Measurements from ENCODE around the gene MBD2. TPM values are rescaled to one million over a fixed set of nuclear protein-coding genes. Genes with fewer than 3 reads are reported as not detected.

Gene MBD2
- total RNA-seq, 1 donor from 2014 or later = 111 TPM

DNA sequence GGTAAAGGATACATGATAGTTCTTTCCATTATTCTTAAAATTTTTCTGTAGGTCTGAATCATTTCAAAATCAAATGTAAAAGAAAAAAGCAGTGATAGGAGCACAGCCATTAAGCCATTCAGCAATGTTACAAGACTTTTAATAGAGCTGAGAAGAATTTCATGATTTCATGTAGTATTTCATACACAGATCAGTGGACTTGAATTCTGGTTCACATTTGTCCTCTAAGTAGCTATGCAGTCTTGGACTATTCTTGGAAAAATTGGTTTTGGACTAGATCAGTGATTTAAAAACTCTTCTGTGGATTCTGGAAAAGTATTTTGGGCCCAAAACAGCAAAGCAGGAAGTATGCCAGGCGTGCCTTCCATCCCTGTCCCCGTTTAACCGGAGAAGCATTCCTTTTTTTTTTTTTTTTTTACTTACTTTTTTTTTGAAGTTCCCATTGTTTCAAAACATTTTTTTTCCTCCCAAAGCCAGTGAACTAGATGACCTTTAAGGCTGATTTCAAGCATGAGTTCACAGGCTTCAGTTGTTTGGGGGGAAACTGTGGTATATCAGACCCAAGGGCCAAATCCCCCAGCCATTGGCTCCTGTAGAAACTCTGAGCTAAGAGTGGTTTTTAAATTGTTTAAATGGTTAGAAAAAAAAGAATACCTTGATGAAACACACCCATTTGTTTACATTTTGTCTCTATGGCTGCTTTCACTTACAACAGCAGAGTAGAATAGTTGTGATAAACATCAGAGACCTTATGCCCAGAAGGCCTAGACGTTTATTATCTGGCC is 27.3 kb upstream of the MBD2 start:
- intact Hi-C loops (cut with DNase I) = loop anchor here (2.0 kb wide), 1 partner anchor 27 kb away; the partner anchor contains the start of gene MBD2
- Histone ChIP-seq H3K4me3 (no peak overlapping the region), H3K27ac (peak overlapping the region; percentile 55 to 60)

DNA sequence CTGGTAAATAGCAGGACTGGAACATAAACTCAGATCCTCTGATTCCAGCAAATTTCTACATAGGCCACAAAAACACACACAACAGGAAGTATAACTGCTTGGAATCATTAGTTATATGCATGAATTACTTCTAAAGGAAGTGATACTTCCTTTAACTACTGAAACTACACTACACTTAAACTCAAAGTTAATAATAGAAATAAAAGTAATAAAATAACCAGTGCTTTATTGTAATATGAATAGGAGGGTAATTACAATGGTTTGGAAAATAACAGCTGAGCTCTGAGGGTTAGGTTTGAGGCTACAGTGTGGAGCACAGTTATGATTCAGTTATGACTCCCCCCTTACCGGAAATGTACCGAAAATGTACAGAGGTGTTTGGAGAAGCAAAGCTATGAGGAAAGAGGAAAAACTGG is 26.4 kb upstream of the MBD2 start:
- Histone ChIP-seq H3K36me3 (no peaks in the 10 kb centered on the region), H3K9me3 (no peaks in the 10 kb centered on the region), H3K27ac (peak overlapping the region; percentile 55 to 60), H3K4me3 (no peak overlapping the region), H3K4me1 (peaks cover 0 to 16% of the 10 kb centered on the region in 2 donors), H3K27me3 (no peaks in the 10 kb centered on the region)
- TF ChIP-seq, protein P1, sequence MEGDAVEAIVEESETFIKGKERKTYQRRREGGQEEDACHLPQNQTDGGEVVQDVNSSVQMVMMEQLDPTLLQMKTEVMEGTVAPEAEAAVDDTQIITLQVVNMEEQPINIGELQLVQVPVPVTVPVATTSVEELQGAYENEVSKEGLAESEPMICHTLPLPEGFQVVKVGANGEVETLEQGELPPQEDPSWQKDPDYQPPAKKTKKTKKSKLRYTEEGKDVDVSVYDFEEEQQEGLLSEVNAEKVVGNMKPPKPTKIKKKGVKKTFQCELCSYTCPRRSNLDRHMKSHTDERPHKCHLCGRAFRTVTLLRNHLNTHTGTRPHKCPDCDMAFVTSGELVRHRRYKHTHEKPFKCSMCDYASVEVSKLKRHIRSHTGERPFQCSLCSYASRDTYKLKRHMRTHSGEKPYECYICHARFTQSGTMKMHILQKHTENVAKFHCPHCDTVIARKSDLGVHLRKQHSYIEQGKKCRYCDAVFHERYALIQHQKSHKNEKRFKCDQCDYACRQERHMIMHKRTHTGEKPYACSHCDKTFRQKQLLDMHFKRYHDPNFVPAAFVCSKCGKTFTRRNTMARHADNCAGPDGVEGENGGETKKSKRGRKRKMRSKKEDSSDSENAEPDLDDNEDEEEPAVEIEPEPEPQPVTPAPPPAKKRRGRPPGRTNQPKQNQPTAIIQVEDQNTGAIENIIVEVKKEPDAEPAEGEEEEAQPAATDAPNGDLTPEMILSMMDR (IDR thresholded peaks at IDR 0.05) = no peak
- no peak for DNase-seq (ENCODE audit: low spot score in 2 of 2)
- intact Hi-C loops (cut with DNase I) = loop anchor here (2.0 kb wide), 1 partner anchor 26 kb away; the partner anchor contains the start of gene MBD2

More for the DNA sequence above, 27.3 kb upstream of the MBD2 start:
- no peak for DNase-seq (ENCODE audit: low spot score in 2 of 2)
- TF ChIP-seq, protein P1 (IDR thresholded peaks at IDR 0.05) = no peak
- no peaks in the 10 kb centered on the region for H3K27me3 ChIP-seq
- H3K36me3 ChIP-seq = no peaks in the 10 kb centered on the region
- no peaks in the 10 kb centered on the region for H3K9me3 ChIP-seq
- H3K4me1 ChIP-seq = peaks cover 0 to 22% of the 10 kb centered on the region in 2 donors

DNA sequence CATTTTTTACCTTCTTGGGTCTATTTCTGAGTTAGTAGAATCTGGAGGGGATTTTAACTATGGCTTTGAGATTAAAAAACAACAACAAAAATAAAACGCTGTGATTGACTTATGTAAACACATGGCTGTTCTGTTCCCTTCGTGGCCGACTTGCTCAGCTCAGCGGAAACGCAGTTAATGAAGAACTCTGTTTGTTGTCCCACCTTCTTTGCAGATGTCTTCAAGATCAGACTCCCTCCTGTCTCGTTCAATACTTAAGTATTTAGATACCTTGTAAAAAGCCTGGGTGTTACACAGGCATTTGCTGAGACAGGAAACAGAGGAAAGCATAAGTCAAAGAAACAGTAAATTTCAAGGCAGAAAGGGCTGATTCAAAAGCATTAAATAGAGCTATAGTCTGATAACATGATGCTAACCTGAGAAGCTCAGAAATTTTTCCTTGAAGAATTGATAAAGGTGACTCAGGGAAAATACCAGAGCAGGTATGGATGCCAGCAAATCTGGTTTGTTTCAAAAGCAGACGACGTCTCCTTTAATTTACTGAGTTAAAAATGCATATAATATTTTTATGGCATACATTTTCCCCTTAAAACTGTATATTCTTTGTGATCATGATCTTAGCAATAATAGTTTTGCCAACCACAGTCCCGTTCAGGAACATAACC is 23.2 kb upstream of the MBD2 start:
- no peak for DNase-seq (ENCODE audit: low spot score in 2 of 2)
- Histone ChIP-seq H3K36me3 (no peaks in the 10 kb centered on the region), H3K27me3 (no peaks in the 10 kb centered on the region), H3K27ac (no peak overlapping the region), H3K4me1 (peaks cover 0 to 16% of the 10 kb centered on the region in 2 donors), H3K4me3 (no peak overlapping the region), H3K9me3 (no peaks in the 10 kb centered on the region)
- TF ChIP-seq, protein P1 (IDR thresholded peaks at IDR 0.05) = no peak
- intact Hi-C loops (cut with DNase I) = no loop called here

DNA sequence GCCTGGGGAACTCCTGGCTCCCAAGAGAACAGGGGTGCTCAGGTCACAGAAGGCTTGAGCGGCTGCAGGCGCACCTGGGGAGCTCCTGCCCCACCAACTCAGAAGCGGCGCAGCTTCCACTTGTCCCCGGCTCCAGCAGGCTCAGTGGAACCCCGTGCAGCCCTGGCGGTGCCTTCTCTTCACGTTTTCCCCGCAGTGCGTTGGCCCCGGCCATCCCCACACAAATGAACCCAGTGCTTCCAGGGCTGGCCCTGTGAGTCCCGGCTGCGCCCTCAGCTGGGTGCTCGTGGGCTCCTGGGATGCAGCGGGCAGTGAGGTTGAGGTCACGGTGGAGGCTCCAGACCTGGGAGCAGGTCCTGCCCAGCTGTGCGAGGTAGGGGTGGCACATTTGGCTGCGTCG is 17.9 kb upstream of the MBD2 start:
- no peak overlapping the region for H3K27ac ChIP-seq
- H3K27me3 ChIP-seq = no peaks in the 10 kb centered on the region
- no peak overlapping the region for H3K4me3 ChIP-seq
- H3K9me3 ChIP-seq = no peaks in the 10 kb centered on the region
- DNase-seq (ENCODE audit: low spot score in 2 of 2) = no peak
- TF ChIP-seq, protein P1 (IDR thresholded peaks at IDR 0.05) = no peak
- H3K4me1 ChIP-seq = peaks cover 0 to 15% of the 10 kb centered on the region in 2 donors
- H3K36me3 ChIP-seq = no peaks in the 10 kb centered on the region
- intact Hi-C loops (cut with DNase I) = no loop called here

DNA sequence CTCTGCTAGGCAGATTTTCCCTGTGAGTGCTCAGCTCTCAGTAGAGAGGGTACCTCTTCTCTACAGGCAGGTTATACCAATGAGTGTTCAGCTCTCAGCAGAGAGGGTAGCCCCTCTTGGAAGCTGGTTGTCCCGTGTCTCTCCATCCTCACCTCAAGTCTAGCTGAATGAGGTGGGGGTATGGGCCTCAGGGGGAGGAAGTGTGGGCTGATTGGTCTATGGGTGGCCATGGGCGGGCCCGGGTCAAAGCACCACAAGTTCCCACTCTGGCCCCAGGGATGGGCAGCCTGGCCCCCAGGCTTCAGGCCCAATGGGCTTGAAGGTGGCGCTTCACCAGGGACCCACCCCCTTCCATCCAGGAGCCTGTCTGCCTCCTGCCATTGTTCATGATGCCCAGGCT is 17.0 kb upstream of the MBD2 start:
- no peaks in the 10 kb centered on the region for H3K36me3 ChIP-seq
- TF ChIP-seq, protein P1 (IDR thresholded peaks at IDR 0.05) = no peak
- no peaks in the 10 kb centered on the region for H3K9me3 ChIP-seq
- H3K27ac ChIP-seq = no peak overlapping the region
- no peaks in the 10 kb centered on the region for H3K27me3 ChIP-seq
- intact Hi-C loops (cut with DNase I) = no loop called here
- no peak for DNase-seq (ENCODE audit: low spot score in 2 of 2)
- H3K4me3 ChIP-seq = no peak overlapping the region
- peaks cover 0 to 11% of the 10 kb centered on the region in 2 donors for H3K4me1 ChIP-seq

Data from ascending aorta (tissue), 2 donors.